A673 (cell line): ENCODE results near the gene MPIG6B. TPM values are rescaled to one million over a fixed set of nuclear protein-coding genes. Genes with fewer than 3 reads are reported as not detected.

ENCODE experiments used
- BruUV-seq: library from RNA; stranded (reverse); fragments of 400-500 nt; replicated peaks from 2 replicates; lab custom pipeline; 2021; lab: Mats Ljungman, UMichigan
- CTCF ChIA-PET: fragments of 300-600 bp; sonication (Branson Sonifier 250); formaldehyde crosslinking; loops from one replicate; lab custom pipeline; 2022; ENCODE audit warnings: antibody characterized with exemption; lab: Charles Lee
- POLR2A ChIA-PET: fragments of 300-600 bp; sonication (Branson Sonifier 250); formaldehyde crosslinking; loops from one replicate; lab custom pipeline; 2022; ENCODE audit warnings: antibody characterized with exemption; ENCODE audit not compliant: low non-redundant PET; lab: Charles Lee
- DNase-seq: peaks from one replicate; pipeline ENCODE4 v3.0.0-alpha.2; 2015; ENCODE audit warnings: low spot score
- H3K27ac ChIP-seq: fragments of 200-600 bp; sonication (generic); 2 replicates; pipeline ENCODE4 v1.5.1; 2016; ENCODE audit warnings: mixed run types, low read depth, mild to moderate bottlenecking, mixed read lengths, antibody characterized with exemption, low read length; ENCODE audit not compliant: poor library complexity, severe bottlenecking
- H3K27me3 ChIP-seq: fragments of 200-600 bp; sonication (generic); replicated peaks from 2 replicates; pipeline ENCODE4 v1.6.1; 2017; ENCODE audit warnings: mixed run types, low read depth, mild to moderate bottlenecking, mixed read lengths, antibody characterized with exemption, low read length; ENCODE audit not compliant: insufficient read depth, poor library complexity
- H3K36me3 ChIP-seq: fragments of 200-600 bp; sonication (generic); 2 replicates; pipeline ENCODE4 v1.6.1; 2016; ENCODE audit warnings: mixed run types, mild to moderate bottlenecking, mixed read lengths, antibody characterized with exemption, low read length; ENCODE audit not compliant: insufficient read depth, poor library complexity, severe bottlenecking
- H3K4me1 ChIP-seq: fragments of 200-600 bp; sonication (generic); 2 replicates; pipeline ENCODE4 v1.6.1; 2017; ENCODE audit warnings: mixed run types, mild to moderate bottlenecking, mixed read lengths, antibody characterized with exemption, low read length; ENCODE audit not compliant: insufficient read depth, poor library complexity, severe bottlenecking
- H3K4me3 ChIP-seq: fragments of 200-600 bp; sonication (generic); 2 replicates; pipeline ENCODE4 v1.5.1; 2016; ENCODE audit warnings: low read depth, mixed run types, mild to moderate bottlenecking, mixed read lengths, low read length; ENCODE audit not compliant: poor library complexity, severe bottlenecking
- H3K9me3 ChIP-seq: fragments of 200-600 bp; sonication (generic); 2 replicates; pipeline ENCODE4 v1.6.1; 2016; ENCODE audit warnings: mixed run types, low read depth, mild to moderate bottlenecking, mixed read lengths, antibody characterized with exemption, low read length; ENCODE audit not compliant: poor library complexity, severe bottlenecking
- EZH2 ChIP-seq: fragments of 200-600 bp; sonication (generic); IDR thresholded peaks from 2 replicates; pipeline ENCODE4 v1.6.1; 2017; ENCODE audit warnings: borderline replicate concordance, low read depth, mild to moderate bottlenecking, mixed read lengths, antibody characterized with exemption, low read length; ENCODE audit not compliant: poor library complexity, severe bottlenecking
- intact Hi-C: fragments of 100-400 bp; cut with micrococcal nuclease; formaldehyde crosslinking; loops from one replicate; pipeline ENCODE4 v1.10.0; 2022; ENCODE audit not compliant: unreplicated experiment
- total RNA-seq: library from RNA; stranded (reverse); gene quantifications from 2 replicates; pipeline ENCODE4 v1.2.3, GENCODE V29; 2021
- TF ChIP-seq, protein P1 (sequence below): fragments of 300-800, 200-600 bp; sonication (generic); conservative IDR thresholded peaks from 2 replicates; pipeline ENCODE4 v1.5.1; 2017; ENCODE audit warnings: low read depth, mild to moderate bottlenecking, antibody characterized with exemption, low read length, moderate library complexity, mixed read lengths

Gene MPIG6B
- total RNA-seq, 1 experiment from 2014 or later: not detected

GRCh38 chr6:31739639-31740396 lies 16.6 kb downstream of the MPIG6B start, which contains the start of gene MSH5:
TSS of gene MSH5 (plus strand) at chr6:31740005. CDS start at chr6:31740467, 462 bp downstream.
- intact Hi-C loops: loop anchor here (2.0 to 10.0 kb wide), 3 partner anchors 52 to 195 kb away; partner anchors contain the start of genes ATP6V1G2, DDX39B, GPANK1 and NFKBIL1
- no peaks in the 10 kb centered on the region for H3K27me3 ChIP-seq
- TSS peak; percentile 50 for BruUV-seq
- H3K9me3 ChIP-seq: no peaks in the 10 kb centered on the region
- H3K27ac ChIP-seq: peak within 1 kb of the TSS; percentile 95
- ChIA-PET CTCF (interaction anchor here (2.0 kb wide), 1 partner anchor 30 kb away, joined by 12 read pairs; no protein-coding TSS in a partner anchor), POLR2A (interaction anchor here (0.6 to 1.3 kb wide), 4 partner anchors 10 to 88 kb away, joined by 3 to 8 read pairs (median 5); partner anchors contain the start of genes HSPA1A, HSPA1B and HSPA1L)
- DNase-seq: peak; percentile 100
- TF ChIP-seq EZH2: no peak
- TF ChIP-seq, protein P1, sequence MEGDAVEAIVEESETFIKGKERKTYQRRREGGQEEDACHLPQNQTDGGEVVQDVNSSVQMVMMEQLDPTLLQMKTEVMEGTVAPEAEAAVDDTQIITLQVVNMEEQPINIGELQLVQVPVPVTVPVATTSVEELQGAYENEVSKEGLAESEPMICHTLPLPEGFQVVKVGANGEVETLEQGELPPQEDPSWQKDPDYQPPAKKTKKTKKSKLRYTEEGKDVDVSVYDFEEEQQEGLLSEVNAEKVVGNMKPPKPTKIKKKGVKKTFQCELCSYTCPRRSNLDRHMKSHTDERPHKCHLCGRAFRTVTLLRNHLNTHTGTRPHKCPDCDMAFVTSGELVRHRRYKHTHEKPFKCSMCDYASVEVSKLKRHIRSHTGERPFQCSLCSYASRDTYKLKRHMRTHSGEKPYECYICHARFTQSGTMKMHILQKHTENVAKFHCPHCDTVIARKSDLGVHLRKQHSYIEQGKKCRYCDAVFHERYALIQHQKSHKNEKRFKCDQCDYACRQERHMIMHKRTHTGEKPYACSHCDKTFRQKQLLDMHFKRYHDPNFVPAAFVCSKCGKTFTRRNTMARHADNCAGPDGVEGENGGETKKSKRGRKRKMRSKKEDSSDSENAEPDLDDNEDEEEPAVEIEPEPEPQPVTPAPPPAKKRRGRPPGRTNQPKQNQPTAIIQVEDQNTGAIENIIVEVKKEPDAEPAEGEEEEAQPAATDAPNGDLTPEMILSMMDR: no peak
- H3K4me1 ChIP-seq: peaks cover 36% of the 10 kb centered on the region
- H3K4me3 ChIP-seq: peak within 1 kb of the TSS; percentile 71
- H3K36me3 ChIP-seq: peaks cover 35% of the 10 kb centered on the region

- Histone ChIP-seq H3K36me3 (peaks cover 35% of the 10 kb centered on the region), H3K4me1 (peaks cover 35% of the 10 kb centered on the region), H3K4me3 (peak overlapping the region; percentile 71), H3K9me3 (no peaks in the 10 kb centered on the region), H3K27ac (peak overlapping the region; percentile 95), H3K27me3 (no peaks in the 10 kb centered on the region)
- peak; percentile 55 for DNase-seq
- POLR2A ChIA-PET: interaction anchor here (0.8 kb wide), 1 partner anchor 82 kb away, joined by 4 read pairs; no protein-coding TSS in a partner anchor
- CTCF ChIA-PET: interaction anchor here (0.6 to 2.0 kb wide), 2 partner anchors 29 to 90 kb away, joined by 3 to 12 read pairs; no protein-coding TSS in a partner anchor
- no TSS peak for BruUV-seq
- TF ChIP-seq, protein P1: no peak
- intact Hi-C loops: no loop called here
Measured at GRCh38 chr6:31740397-31741223, 17.4 kb downstream of the MPIG6B start.

- intact Hi-C loops: no loop called here
- BruUV-seq: no TSS peak
- no peaks in the 10 kb centered on the region for H3K9me3 ChIP-seq
- H3K27ac ChIP-seq: peak overlapping the region; percentile 0
- TF ChIP-seq EZH2: no peak
- TF ChIP-seq, protein P1: no peak
- peaks cover 35% of the 10 kb centered on the region for H3K36me3 ChIP-seq
- ChIA-PET CTCF (interaction anchor here (0.7 kb wide), 1 partner anchor 49 kb away, joined by 5 read pairs; no protein-coding TSS in a partner anchor), POLR2A (no interaction called here)
- H3K4me3 ChIP-seq: no peak overlapping the region
- H3K27me3 ChIP-seq: no peaks in the 10 kb centered on the region
- peaks cover 32% of the 10 kb centered on the region for H3K4me1 ChIP-seq
- DNase-seq: no peak
Measured at GRCh38 chr6:31741815-31742214, 18.6 kb downstream of the MPIG6B start.
